NCI-H748 treated with DMSO at 0.1 percent for 48 hours (cell line): ENCODE results near the gene PPP1R12C.
"Not testable (repeated sequence)": the region's sequence is repeated elsewhere in the genome, so short reads cannot be mapped to it uniquely, and the experiment has no call there.

Experiments used
- DNase-seq: peaks from one replicate; lab custom pipeline; 2025; lab: John Stamatoyannopoulos, UW

PPP1R12C gene

DNA sequence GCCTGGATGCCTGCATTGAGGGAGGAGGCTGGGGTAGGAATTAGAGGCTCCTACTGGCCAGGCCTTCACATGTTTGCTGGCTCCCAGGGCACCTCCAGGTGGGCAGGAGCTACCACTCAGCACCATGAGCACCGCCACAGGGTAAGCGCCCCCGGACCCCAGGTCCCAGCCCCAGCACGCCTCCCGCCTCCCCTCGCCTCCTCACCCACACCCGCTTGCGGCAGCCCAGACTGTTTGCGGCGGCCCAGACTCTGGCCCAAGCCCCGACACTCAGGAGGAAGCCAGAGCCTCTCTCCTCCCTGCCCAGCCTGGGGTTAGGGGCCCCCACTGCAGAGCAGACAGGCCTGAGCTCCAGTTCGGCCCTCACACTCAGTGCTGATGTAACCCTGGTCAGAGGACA, 41.1 kb downstream of the PPP1R12C start:
- no peak for DNase-seq

GRCh38 chr19:55075371-55075998, 42.0 kb downstream of the PPP1R12C start, which contains the start of gene EPS8L1:
TSS of gene EPS8L1 (plus strand) at chr19:55075869. CDS start at chr19:55076445, 576 bp downstream.
- DNase-seq, result no peak

DNA sequence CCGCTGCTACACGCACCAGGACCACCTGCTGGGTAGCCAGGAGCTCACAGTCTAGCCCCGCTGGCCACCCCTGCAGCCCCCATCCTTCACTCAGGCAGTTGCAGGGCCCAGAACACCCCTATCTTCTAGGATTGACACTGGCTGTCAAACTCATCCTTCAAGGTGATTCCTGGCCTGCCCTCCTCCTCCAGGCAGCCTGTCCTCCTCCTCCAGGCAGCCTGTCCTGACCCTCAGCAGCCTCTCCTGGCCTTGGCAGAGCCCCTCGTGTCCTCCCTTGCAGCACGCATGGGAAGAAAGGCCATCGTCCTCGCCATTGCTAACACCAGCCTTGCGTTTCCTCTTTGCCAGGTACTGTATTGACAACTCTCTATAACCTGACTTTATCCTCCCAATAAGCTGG, 45.5 kb downstream of the PPP1R12C start:
- no peak for DNase-seq

DNA sequence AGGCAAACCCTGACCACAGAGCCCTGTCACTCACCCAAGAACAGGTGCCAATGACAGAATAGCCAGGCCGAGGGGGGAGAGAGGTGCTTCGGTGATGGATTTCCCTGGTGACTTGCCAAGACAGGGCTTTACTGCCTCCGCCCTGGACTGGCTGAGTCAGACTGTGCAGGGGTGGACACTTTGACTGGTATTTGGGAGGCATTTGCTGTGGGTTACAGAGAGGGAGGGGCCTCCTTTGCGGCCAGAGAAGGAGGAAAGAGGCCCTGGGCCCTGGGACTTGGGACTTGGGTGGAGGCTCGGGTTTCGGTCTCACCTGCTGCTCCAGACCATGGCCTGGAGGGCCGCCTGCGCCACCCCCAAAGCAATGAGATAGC, 46.3 kb downstream of the PPP1R12C start:
- no peak for DNase-seq

- DNase-seq, result no peak
These were observed 46.8 kb downstream of the PPP1R12C start for GRCh38 chr19:55070466-55071128.

GRCh38 chr19:55069865-55070197, 47.6 kb downstream of the PPP1R12C start:
- DNase-seq, result no peak

DNA sequence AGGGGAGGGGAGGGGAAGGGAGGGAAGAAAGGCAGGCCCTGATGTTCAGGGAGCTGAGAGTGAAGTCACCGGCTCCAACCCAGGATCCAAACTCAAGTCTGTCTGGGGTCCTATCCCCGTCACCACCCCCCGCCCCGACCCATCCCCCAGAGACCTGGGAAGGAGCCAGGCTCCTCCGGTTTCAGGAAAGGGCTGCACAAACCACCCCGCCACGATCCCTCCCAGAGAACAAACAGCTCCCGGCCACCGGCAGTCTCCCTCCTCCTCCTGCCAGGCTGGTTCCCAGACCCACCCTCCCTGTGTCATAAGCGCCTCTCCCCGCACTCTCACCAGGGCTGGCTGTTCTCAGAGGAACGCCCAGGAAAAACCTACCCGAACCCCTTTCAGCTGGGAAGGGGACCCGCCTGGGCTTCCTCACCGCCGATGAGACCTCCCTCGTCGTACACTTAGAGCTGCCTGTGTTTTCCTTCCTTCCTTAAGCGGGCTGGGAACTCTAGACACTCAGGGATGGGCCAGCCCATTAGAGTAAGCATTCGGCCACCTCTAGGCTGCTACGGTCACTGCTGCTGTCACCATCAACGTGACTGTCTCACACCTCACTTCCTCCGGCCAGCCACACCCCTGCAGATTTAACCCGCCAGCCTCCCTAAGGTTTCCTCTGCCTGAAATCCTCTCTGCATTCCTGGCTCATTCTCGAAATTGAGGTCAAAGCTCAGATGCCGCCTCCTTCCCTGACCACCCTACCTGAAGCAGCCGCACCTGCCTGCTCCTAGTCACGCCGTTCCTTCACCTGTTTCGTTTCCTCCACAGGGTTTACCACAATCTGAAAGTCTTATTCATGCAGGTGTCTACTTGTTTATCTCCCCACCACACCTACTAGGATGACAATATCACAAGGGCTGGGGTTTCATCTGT, 48.2 kb downstream of the PPP1R12C start:
- DNase-seq, result peak; percentile 55

GRCh38 chr19:55067869-55068268, 49.6 kb downstream of the PPP1R12C start:
- no peak for DNase-seq

DNA sequence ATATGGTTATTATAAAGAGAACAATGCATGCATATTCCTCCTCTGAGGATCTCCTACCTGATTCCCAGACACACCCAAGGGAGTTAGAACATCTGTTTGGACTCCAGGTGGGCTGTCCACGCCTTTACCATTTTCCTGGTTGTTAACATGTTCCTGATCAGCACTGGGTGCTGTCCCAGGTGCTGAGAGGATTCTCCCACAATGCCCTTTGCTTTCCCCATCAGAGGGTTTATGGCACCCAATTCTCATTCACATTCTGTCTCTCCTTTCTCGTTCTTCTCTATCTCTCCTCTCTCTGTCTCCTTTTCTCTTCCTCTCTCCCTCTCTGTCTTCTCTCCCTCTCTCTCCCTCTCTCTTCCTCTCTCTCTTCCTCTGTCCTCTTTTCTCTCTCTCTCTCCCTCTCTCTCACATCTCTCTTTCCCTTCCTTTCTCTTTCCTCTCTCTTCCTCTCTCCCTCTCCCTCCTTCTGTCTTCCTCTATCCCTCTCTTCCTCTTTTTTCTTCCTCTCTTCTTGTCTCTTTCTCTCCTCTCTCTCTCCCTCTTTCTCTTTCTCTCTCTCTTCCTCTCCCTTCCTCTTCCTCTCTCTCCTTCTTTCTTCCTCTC, 51.2 kb downstream of the PPP1R12C start:
- no peak for DNase-seq

DNA sequence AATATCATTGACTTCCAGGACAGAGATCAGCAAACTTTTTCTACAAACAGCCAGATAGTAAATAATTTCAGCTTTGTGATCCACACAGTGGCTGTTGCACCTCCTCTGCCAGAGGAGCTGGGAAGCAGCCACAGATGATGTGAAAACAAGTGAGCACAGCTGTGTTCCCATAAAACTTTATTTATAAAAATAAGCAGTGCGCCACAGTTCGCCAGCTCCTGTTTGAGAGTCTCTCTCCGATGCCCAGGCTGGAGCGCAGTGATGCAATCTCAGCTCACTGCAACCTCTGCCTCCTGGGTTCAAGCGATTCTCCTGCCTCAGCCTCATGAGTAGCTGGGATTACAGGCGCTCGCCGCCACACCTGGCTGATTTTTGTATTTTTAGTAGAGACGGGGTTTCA, 51.9 kb downstream of the PPP1R12C start:
- not testable (repeated sequence) for DNase-seq

- no peak for DNase-seq
These were observed 54.0 kb downstream of the PPP1R12C start for GRCh38 chr19:55063492-55063843.

DNA sequence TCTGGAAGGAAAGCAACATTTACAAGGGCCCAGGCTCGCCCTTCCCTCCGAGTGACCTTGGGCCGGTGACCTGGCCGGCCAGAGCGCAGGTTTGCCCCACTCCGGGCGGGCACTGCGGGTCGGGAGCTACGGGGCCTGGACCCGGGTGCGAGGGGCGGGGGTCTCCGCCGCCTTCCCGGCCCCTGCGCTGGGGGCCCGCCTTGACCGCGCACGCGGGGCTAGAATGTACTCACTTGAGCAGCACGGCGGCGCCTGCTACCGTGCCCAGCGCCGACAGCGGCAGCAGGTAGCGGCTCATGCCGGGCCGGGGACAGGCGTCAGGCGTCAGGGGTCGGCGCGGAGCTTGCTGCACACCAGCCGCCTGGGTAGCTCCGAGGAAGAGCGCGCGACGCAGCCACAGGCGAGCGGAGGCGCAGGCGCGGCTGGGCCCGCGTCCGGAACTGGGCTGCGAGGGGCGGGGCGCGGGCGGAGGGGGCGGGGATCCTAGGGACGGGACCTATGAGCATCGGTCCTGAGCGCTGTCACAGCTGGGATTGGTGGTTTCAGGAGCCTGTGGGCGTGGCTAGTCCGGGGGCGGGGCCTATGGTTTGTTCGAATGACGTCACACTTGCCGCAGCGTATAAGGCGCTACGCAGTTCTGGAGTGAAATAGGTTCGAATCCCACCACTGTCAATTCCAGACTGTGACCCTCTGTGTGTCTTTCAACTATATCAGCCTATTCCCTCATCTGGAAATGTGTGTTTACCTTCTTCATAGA, 54.5 kb downstream of the PPP1R12C start, which contains the start of gene RDH13:
Gene RDH13, minus strand, starts transcription at position 414 of the 757 bp plus-strand sequence. Its CDS starts 116 bp downstream, at position 298.
- peak; percentile 93 for DNase-seq

DNA sequence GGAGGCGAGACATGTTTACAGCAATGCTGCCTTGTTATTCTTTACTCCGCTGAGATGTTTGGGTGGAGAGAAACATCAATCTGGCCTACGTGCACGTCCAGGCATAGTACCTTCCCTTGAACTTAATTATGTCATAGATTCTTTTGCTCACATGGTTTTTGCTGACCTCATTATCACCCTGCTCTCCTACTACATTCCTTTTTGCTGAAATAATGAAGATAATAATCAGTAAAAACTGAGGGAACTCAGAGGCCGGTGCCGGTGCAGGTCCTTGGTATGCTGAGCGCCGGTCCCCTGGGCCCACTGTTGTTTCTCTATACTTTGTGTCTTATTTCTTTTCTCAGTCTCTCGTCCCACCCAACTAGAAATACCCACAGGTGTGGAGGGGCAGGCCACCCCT, 57.1 kb downstream of the PPP1R12C start:
- DNase-seq, result not testable (repeated sequence)

DNA sequence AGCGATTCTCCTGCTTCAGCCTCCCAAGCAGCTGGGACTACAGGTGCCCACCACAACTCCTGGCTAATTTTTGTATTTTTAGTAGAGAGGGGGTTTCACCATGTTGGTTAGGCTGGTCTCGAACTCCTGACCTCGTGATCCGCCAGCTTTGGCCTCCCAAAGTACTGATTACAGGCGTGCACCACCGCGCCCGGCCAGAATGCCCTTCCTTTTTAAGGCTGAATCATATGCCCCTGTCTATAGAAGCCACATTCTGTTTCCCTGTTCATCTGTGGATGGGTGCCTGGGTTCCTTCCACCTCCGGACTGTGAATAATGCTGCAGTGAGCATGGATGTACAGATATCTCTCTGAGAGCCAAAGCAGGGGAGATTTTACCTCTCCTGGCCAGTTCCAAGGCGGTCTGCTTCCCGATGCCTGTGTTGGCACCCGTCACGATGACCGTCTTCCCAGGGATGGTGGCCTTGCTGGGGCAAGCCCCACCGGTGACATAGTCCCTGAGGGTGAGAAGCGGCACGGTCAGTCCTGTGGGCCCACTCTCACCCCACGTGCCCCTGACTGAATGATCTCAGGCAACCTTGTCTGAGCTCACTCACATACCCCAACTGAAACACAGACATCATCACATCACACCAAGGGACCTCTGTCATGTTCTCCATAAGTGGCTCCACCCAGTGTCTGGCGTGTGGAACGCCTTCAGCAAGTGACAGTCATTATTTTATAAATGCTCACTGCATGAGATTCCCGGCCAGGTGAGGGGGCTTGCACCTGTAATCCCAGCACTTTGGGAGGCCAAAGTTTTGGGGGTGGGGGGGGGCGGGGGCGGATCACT, 58.4 kb downstream of the PPP1R12C start:
- DNase-seq, result no peak

GRCh38 chr19:55056827-55057226, 60.6 kb downstream of the PPP1R12C start:
- DNase-seq, result no peak

DNA sequence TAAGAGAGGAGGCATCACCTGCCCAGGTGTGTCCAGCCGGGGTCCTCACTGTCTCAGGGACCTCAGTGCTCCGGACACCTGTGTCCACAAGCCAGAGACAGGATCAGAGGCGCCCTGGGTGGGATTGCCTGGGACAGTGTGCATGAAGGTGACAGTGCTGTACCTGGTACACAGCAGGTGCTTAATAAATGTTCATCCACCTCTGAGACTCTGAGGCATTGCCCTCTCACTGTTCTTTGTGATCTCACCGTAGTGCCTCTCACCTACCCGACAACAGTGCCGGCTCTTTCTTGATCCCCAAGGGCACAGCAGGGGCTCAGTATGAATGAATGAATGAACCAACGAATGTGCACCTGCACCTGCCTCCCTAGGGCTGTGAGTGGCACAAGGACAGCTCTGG, 63.7 kb downstream of the PPP1R12C start:
- no peak for DNase-seq

- DNase-seq, result no peak
These were observed 66.5 kb downstream of the PPP1R12C start for GRCh38 chr19:55050749-55051532.

DNA sequence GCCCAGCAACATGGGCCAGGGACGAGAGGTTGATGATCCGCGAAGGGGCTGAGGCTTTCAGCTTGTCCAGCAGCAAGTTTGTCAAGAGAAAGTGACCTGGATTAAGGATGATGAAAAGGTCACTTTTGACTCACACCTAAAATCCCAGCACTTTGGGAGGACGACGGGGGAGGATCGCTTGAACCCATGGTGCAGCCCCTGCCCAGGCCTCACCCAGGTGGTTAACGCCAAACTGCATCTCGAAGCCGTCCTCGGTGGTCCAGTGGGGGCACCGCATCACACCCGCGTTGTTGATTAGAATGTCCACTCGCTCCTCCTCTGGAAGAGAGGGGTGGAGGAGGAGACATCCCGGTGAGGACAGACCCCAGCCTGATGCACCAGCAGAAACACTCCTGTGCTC, 69.0 kb downstream of the PPP1R12C start:
- DNase-seq, result no peak

DNA sequence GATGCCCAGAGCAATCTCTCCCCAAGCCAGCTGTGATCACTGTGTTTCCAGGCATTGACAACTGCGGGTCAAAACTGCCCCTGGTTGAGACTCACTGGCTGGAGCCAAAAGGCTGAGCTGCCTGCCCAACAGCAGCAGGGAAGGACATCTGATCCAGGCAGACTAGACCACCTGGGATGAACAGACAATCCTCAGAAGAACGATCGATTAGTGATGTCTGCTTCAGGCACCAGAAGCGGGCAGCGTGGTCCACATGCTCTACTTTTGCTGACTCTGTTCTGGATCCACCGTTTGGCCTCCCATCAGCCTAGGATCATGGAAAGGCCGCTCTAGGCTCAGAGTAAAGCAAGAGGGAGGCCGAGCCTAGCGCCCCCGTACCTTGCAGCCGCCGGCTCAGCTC, 69.5 kb downstream of the PPP1R12C start:
- no peak for DNase-seq
